GM10847 (cell line): ENCODE measurements around the gene PILRA.

Experiments used
- POLR2A ChIP-seq: IDR thresholded peaks from 2 replicates; pipeline ENCODE4 v1.6.1; 2011; ENCODE audit not compliant: insufficient read length; ENCODE audit errors: extremely low read depth

The PILRA gene

GRCh38 chr7:100430493-100431285, 57.4 kb downstream of the PILRA start:
- TF ChIP-seq POLR2A = no peak

GRCh38 chr7:100431286-100431735, 58.0 kb downstream of the PILRA start:
- no peak for TF ChIP-seq POLR2A

GRCh38 chr7:100432053-100432452, 58.8 kb downstream of the PILRA start:
- no peak for TF ChIP-seq POLR2A

- no peak for TF ChIP-seq POLR2A
Measured at GRCh38 chr7:100432621-100433275, 59.5 kb downstream of the PILRA start.

- no peak for TF ChIP-seq POLR2A
Measured at GRCh38 chr7:100433276-100433591, 59.9 kb downstream of the PILRA start.

- no peak for TF ChIP-seq POLR2A
Measured at GRCh38 chr7:100433592-100434296, 60.5 kb downstream of the PILRA start.

- no peak for TF ChIP-seq POLR2A
Measured at GRCh38 chr7:100434297-100435144, 61.2 kb downstream of the PILRA start.

- no peak for TF ChIP-seq POLR2A
Measured at GRCh38 chr7:100435401-100436304, 62.4 kb downstream of the PILRA start.

- TF ChIP-seq POLR2A = no peak
Measured at GRCh38 chr7:100437150-100438100, 64.1 kb downstream of the PILRA start.

- no peak for TF ChIP-seq POLR2A
Measured at GRCh38 chr7:100438172-100438571, 64.9 kb downstream of the PILRA start.

GRCh38 chr7:100441641-100442535, 68.6 kb downstream of the PILRA start:
- no peak for TF ChIP-seq POLR2A

GRCh38 chr7:100443096-100443840, 70.0 kb downstream of the PILRA start:
- TF ChIP-seq POLR2A = no peak
